ENCODE data around the gene SNX17.
A peak's percentile ranks its signal among the peaks of the same experiment; 100 is the strongest.
"Not testable (repeated sequence)": the region's sequence is repeated elsewhere in the genome, so short reads cannot be mapped to it uniquely, and the experiment has no call there.

The SNX17 gene, protein sequence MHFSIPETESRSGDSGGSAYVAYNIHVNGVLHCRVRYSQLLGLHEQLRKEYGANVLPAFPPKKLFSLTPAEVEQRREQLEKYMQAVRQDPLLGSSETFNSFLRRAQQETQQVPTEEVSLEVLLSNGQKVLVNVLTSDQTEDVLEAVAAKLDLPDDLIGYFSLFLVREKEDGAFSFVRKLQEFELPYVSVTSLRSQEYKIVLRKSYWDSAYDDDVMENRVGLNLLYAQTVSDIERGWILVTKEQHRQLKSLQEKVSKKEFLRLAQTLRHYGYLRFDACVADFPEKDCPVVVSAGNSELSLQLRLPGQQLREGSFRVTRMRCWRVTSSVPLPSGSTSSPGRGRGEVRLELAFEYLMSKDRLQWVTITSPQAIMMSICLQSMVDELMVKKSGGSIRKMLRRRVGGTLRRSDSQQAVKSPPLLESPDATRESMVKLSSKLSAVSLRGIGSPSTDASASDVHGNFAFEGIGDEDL

DNA sequence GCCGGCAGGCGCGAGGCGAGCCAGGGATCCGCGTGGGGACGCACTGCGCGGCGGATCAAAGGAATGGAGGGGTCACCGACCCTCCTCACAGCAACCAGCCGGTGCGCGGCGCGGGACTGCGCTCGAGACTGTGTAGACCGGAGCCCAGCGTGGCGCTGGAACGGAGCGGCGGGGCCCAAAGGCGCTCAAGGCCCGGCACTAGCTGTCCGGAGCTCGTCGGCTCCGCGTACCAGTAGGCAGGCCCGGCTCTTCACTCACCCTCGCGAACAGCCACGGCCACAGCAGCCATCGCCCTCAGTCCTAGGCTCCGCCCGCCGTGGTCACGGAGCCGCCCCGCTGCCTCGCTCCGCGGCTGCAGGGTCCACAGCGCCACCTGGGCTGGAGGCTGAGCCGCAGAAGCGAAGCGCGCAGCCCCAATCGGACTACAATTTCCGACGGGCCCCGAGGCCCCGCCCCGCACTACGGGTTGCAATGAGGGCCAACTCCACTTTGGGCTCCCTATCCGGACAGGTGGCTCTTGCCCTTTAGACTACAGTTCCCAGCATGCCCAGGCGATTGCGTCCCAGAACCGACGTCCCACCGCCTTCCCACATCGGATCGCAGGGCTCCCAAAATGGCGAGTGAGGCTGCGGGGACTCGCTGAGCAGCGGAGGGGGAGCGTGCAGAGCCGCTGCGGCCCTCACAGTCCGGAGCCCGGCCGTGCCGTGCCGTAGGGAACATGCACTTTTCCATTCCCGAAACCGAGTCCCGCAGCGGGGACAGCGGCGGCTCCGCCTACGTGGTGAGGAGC, at the start of gene SNX17, which contains the start of gene EIF2B4:
Gene SNX17, plus strand, starts transcription at position 591 of the 790 bp plus-strand sequence. Its CDS starts 128 bp downstream, at position 719.
Gene EIF2B4, minus strand, starts transcription at position 313 of the 790 bp plus-strand sequence. Its CDS starts 24 bp downstream, at position 289.
- DNase-seq: peak; percentile 99

DNA sequence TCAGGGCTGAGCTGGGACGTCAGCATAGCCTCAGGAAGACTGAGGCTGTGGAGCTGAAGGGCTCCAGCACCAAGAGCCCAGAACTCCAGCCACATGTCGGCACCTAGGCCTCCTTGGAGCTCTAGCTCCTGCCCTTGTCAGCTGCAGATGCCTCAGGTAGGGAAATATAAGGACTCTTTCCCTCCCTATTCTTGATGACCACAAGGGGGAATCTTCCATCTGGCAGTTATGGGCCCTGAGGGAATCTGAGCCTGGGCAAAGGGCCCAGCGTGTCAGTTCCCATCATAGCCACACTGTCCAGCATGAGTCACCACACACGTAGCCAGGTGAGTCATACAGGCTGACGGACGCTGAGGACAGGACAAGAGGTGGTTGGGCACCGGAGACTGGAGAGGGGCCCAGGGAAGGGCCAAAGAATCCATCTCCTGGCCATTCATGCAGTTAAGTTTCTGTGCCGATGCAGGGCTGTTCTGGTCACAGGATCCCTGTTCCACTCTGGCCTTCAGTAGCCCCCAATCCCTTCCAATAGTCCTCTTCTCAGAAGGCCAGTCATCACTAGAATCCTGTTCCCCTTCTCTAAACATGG, 49.4 kb upstream of the SNX17 start:
- no peak for DNase-seq

DNA sequence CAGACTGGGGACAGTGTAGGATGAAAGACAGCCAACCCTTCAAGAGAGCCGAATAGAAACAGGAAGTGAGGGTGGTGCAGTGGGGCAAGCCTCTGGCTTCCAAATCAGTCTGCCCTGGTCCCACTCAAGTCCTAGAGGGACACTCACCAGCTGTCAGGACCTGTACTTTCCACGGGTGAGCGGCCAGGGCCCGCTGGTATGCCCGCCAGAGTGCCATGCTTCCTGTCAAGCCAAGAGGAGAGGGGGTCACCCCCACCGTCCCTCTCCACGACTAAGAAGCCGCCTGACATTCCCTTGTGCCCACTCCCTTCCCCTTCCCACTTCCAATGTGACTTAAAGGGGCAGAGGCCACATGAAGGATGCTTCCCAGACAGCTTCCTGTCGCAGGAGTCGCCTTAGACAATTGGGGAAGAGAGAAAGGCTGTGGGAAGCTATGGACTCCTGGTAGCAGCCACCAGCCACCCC, 48.1 kb upstream of the SNX17 start:
- no peak for DNase-seq

DNA sequence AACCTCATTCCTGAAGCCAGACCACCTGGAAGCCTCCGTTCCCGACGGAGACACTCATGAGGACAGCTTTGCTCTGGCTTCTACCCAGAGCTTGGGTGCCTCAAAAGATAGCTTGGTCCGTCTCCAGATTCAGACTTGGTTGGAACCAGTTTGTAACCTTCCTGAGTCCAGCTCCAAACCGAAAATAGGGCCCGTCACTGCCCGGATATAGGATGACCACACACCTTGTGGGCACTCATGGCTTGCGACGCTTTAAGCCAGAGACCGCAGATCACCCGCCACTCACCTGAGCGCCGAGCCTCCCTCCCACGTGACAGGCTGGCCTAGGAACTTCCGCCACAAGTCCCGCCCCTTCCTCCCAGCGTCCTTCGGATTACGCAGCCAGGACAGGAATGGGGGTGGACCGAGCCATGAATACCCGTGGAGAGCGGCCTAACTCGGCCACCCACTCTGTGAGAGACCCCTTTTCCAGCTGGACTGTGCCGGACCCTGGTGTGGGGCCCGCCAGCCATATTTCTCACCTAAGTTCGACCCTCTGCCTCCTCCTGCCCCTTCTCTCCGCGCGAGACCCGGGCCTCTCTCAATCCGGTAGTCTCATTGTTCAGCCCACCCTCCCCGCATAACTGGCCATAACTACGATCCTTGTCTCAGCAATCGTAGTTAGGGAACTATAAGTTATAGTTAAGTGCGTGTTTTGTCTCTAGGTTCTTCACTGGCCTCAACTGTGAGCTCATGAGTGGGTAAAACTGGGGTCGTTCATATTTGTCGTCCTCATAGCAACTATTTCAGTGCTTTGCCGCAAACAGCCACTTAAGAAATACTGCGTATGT, 47.4 kb upstream of the SNX17 start, which contains the start of gene MPV17:
Gene MPV17, minus strand, starts transcription at position 332 of the 830 bp plus-strand sequence. CDS start 580 bp downstream, outside the sequence.
- DNase-seq: peak; percentile 88

DNA sequence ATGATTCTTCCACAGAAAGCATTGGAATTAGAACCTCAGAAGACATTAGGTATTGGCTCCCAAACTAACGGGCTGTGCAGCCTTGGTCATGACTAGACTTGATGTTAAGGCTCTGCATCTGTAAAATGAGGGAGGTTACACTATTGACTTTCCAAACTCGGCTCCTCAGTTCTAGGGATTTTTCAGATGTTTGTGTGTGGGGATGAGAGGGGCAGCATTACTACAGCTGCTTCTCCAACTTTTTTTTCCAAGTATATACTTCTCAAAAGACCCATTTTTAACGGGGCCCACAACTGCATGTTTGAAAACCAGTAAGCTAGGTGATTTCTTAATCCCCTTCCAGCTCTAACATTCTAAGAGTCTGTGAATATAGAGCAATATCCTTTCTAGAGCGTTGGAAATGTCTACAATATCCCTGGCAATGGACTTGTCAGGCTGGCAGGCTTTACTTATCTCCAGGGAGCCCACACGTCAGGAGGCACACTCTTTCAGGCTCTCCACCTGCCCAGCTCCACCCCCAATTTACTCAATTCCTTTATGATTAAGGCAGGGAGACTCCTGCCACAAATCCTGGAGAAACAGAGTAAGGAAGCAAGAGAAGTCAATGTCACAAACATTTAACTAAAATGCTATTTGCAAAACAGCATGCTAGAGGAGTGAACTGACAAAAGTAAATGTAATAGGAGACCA, 46.7 kb upstream of the SNX17 start:
- DNase-seq: no peak

DNA sequence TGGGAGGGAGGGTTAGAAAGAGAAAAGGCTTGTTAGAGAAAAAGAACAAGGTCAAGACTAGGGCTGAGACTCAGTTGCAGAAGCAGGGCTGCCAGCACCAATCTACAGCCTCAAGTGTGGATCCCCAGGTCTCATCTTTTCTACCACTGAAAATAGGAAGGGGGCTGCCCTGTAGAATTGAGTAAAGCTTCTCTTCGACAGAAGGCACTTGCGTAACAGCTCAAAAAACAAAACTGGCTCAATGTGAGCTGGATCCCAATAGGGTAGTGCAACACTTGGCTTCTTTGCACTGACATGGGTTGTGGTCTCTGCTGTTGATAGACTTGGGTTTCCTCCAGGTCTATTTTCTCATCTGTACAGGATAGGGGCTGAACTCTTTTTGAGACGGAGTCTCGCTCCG, 45.7 kb upstream of the SNX17 start:
- no peak for DNase-seq

DNA sequence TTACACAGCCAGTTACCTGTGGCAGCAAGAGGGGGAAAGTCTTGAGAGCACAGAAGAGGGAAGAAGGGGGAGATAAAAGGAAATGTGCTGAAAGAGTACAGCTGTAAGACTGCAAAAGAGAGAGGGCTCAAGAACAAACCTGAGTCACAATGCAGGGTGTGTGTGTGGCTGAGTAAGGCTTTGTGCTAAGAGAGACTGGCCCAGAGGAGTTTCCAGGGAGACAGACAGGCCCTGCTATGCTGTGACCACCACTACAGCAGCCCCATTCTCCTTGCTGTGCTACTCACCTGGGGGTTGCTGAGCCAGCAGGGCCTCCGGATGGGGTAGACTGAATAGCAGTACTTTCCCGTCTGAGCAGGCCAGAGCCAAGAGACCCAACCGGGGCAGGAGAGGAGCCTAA, 35.1 kb upstream of the SNX17 start:
- no peak for DNase-seq

DNA sequence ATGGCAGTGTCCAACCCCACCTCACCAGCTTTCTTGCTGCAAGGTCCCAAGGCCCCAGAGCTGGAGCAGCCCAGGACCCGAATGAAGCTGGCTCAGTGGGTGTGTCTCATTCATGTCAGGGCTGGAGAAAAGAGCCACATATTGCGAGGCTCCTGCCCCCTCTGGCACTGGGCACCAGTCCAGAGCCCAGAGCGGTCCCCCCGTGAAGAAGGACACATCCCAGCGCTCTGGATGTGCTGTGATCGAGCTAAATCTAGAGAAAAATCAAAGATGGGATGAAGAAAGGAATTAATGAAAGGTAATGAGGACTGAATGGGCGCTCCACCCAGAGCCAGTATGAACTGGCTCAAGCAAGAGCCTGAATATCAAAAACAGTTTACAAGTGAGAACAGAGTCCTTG, 34.2 kb upstream of the SNX17 start:
- DNase-seq: no peak

DNA sequence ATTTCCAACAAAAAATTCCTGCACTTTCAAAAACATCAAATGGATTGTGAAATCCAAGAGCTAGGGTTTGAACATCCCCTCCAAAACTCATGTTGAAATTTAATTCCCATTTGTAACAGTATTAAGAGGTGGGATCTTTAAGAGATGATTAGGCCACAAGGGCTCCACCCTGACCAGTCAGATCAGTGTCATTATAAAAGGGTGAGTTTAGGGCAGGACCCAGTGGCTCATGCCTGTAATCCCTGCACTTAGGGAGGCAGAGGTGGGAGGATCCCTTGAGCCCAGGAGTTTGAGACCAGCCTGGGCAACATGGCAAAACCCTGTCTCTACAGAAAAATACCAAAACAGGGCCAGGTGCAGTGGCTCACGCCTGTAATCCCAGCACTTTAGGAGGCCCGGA, 22.8 kb upstream of the SNX17 start:
- no peak for DNase-seq

DNA sequence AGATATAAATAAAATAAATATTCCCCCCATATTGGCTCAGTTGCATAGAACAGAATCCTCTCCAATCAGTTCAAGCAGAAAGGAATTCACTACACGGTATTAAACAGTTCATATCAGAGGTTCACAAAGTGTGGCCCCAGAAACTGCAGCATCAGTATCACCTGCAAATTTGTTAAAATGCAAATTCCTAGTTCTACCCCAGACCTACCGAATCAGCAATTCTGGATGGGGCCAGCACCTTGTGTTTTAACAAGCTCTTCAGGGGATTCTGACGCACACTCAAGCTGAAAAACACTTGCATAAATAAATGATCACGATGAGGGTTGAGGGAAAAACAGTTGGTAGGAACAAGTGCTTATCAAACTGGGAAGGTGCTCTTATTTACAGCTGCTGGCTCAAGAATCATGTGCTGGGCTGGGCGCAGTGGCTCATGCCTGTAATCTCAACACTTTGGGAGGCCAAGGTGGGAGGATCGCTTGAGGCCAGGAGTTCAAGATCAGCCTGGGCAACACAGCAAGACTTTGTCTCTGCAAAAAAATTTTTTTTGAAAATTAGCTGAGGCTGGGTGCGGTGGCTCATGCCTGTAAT, 20.2 kb upstream of the SNX17 start:
- no peak for DNase-seq

DNA sequence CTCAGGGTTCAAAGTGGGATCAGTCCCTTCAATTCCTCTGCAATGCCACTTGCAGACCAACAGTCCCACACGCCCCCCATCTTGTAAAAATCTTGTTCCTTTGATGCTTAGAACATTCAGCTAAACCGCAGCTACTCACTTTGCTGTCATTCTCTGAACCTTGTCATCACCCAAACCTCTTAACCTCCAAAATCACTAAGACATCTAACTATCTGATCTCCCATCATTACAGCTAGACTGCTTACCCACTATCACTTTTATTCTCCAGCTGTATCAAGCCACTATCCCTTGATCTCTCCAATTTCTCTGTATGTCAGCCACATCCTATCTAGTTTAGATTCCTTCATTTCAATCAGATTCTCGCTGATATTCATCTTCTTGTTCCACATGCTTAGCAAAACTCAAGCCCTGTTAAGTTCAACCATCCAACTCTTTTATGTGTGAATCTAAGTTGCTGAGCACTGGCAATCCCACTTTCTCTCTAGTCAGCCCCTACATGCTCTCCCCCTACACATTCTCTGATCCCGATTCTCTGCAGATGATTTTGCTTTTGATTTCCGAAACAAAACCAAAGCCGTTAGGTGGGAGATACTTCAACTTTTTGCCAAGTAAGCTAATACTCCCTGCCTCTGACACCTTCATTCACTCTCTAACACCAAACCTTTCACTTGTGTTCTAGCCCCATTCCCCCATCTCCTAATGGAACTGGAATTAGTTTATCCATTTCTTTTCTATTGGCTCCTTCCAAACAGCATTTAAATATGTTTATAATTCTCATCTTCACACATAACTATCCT, 18.4 kb upstream of the SNX17 start:
- DNase-seq: no peak

DNA sequence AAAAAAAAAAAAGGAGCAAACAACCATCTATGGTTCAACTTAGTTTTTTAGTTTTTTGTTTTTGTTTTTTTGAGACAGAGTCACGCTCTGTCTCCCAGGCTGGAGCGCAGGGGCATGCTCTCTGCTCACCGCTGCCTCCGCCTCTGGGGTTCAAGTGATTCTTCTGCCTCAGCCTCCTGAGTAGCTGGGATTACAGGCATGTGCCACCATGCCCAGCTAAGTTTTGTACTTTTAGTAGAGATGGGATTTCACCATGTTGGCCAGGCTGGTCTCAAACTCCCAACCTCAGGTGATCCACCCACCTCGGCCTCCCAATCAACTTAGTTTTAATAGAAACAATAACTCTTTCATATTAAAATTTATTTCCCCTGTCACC, 17.0 kb upstream of the SNX17 start:
- not testable (repeated sequence) for DNase-seq

DNA sequence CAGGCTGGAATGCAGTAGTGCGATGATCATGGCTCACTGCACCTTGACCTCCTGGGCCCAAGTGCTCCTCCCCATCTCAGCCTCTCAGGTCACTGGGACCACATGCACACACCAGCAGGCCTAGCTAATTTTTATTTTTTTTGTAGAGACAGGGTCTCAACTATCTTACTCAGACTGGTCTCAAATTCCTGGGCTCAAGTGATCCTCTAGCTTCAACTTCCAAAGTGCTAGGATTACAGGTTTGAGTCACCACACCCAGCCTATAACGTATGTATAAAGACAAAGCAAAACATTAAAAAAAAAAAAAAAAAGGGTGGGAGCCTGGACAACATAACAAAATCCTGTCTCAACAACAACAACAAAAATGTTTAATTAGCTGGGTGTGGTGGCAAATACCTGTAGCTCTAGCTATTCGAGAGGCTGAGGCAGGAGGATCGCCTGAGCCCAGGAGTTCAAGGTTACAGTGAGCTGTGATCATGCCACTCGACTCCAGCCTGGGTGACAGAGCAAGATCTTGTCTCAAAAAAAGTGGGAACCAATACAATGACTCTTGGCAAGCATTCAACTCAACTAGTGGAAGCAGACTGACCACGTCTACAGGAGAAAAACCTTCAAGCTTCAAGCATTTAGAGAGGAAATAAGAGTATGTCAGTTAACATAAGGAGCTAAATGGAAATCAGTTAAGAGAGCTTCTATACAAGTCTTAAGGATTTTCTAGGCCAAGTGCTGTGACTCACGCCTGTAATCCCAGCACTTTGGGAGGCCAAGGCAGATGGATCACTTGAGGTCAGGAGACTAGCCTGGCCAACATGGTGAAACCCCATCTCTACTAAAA, 16.4 kb upstream of the SNX17 start:
- DNase-seq: no peak

DNA sequence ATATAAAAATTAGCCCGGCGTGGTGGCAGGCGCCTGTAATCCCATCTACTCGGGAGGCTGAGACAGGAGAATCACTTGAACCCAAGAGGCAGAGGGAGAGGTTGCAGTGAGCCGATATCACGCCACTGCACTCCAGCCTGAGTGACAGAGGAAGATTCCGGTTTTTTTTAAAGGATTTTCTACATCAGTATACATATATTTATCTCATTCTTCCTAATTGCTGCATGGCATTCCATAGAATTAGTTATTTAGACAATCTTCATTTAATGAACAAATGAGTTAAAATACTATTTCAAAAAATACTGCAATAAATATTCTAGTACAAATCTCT, 15.9 kb upstream of the SNX17 start:
- DNase-seq: no peak

DNA sequence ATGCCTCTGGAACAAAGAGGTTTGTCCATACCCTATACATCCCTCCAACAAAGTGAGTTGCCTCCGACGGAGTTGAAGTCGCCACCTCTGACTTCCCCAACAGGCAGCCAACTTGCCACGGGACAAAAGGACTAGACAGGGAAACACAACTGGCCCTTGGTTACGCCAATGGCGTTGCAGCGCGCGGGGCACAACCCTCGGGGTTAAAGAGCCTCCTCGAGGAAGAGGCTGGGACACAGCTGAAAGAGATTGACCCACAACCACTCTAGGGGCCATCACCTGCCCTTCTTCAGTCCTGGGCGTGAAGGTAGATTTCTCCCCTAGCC, 14.4 kb upstream of the SNX17 start:
- no peak for DNase-seq

DNA sequence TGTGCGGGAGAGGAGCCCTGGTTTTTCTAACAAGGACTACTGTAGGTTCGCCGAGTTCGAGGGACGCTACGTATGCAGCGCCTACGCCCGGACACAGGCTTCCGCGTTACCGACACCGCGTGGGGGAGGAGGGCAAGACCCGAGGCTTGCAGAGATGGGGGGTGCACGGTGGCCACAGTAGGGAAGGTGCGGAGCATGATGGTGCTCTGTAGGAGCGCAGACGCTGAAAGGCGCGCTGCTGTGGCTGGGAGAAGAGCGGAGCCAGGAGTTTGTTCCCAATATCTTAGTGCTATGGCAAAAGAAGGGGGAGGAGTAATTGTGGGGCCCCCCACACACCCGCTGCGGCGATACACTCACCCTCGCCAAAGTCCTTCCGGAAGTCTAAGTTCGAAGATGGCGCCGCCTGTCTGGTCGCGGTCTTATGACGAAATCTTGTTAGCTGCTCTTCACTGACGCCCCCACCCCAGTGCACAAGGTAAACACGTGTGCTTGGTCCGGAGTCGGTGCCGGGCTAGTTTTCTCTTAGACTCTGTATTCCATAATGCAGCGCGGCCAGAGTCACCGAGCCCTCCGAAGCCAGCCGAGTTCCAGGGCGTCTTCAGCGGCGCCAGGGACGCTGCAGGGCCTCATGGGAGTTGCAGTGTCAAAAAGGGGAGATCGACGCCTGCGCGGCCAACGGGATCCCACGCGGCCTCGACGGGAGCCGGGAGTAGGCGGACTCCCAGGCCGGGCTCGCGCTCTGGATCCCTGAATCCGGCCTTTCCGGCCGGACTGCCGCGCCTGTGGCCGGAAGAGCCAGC, 13.8 kb upstream of the SNX17 start, which contains the start of gene GTF3C2:
Gene GTF3C2, minus strand, starts transcription at position 383 of the 800 bp plus-strand sequence. CDS start 13,210 bp downstream, outside the sequence.
- peak; percentile 94 for DNase-seq

DNA sequence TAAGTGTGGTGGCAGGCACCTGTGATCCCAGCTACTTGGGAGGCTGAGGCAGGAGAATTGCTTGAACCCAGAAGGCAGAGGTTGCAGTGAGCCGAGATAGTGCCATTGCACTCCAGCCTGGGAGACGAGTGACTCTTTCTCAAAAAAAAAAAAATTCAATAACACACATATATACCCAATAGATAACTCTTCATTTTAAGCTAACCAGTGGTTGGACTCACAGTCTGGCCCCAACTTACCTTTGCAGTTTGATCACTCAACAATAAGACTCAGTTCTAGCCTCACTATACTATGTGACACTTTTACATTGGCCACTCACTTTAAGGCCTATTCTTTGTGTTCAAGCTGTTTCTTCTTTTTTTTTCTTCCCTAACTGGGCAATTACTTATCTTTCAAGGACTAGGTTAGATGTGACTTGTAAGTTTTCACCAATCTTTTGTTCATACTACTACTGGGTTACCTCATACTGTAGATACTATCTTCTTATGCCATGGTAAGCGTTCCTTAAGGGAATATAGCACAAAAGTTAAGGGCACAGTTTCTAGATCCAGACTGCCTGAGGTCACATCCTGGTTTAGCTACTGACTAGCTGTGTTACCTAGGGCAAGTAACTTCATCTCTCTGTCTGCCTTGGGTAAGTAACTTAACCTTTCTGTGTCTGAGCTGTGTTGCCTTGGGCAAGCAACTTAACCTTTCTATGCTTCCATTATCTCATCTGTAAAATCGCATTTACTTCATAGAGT, 7.6 kb upstream of the SNX17 start:
- DNase-seq: no peak

DNA sequence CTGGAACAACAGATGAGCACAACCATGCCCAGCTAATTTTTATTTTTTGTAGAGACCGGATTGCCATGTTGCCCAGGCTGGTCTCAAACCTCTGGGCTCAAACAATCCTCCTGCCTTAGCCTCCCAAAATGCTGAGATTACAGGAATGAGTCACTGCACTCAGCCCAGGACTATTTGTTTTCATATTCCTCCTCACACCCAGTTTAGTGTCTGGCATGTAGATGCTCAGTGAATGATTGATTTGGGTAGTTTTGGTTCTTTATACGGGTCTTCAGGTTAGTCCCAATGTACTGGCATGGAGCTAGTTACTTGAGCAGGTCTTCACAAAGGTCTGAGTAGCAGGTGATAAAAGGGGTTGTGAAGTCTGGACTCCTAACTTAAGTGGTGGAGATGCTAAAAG, 6.5 kb upstream of the SNX17 start:
- DNase-seq: no peak
